ENCODE measurements around the gene ATG12. TPM values are rescaled to one million over a fixed set of nuclear protein-coding genes. Genes with fewer than 3 reads are reported as not detected.

The ATG12 gene
- total and polyA plus RNA-seq, 2 experiments from 2014 or later, result 52.6 to 109 TPM

- H3K4me3 ChIP-seq, result no peak overlapping the region
- peaks cover 20% of the 10 kb centered on the region for H3K27me3 Mint-ChIP-seq (ENCODE audit: insufficient read depth, low read depth, poor library complexity)
- peaks cover 1% of the 10 kb centered on the region; the same call in 1 of the 3 replicates for H3K9me3 Mint-ChIP-seq
- DNase-seq (ENCODE audit: low spot score) (no peak), ATAC-seq (no peak)
- no peaks in the 10 kb centered on the region for H3F3A ChIP-seq (replicated peaks; ENCODE audit: low read depth)
- no peak overlapping the region for H3K27ac ChIP-seq (ENCODE audit: low read depth)
- H3K4me1 Mint-ChIP-seq, result peaks cover 28% of the 10 kb centered on the region
- H2AFZ ChIP-seq, result peak overlapping the region; percentile 95
- peaks cover 14% of the 10 kb centered on the region for H3K4me1 ChIP-seq (ENCODE audit: insufficient read depth)
- H4K20me1 ChIP-seq (replicated peaks; ENCODE audit: insufficient read depth), result 0 out of 2 replicates have a peak, but pooled peaks cover 3% of the 10 kb centered on the region
- peaks cover 9% of the 10 kb centered on the region; the same call in 1 of the 2 replicates for H3K79me2 ChIP-seq (replicated peaks; ENCODE audit: insufficient read depth)
- H3K36me3 ChIP-seq (ENCODE audit: insufficient read depth), result no peaks in the 10 kb centered on the region
- peaks cover 24% of the 10 kb centered on the region for H3K27me3 ChIP-seq (ENCODE audit: insufficient read depth)
- H3K4me3 Mint-ChIP-seq, result no peak overlapping the region
- no peak overlapping the region for H3K4me2 ChIP-seq
- H3K9me2 ChIP-seq (ENCODE audit: insufficient read depth), result peaks cover 5% of the 10 kb centered on the region; the same call in 1 of the 2 replicates
- H3K36me3 Mint-ChIP-seq (ENCODE audit: low read depth), result no peaks in the 10 kb centered on the region; the same call in 1 of the 3 replicates
- 0 out of 2 replicates have a peak overlapping the region, but pooled peaks have one; percentile 30 for H3K27ac Mint-ChIP-seq
- TF ChIP-seq ETS1 (IDR thresholded peaks at IDR 0.05), result no peak
- TF ChIP-seq NANOG (IDR thresholded peaks at IDR 0.05; ENCODE audit: borderline replicate concordance), result no peak
- no peak for TF ChIP-seq CTCF (conservative IDR thresholded peaks at IDR 0.05; ENCODE audit: low read depth in 2 of 2)
- TF ChIP-seq EZH2phosphoT487 (IDR thresholded peaks at IDR 0.05; ENCODE audit: unreplicated experiment), result no peak
- no peak for TF ChIP-seq REST (IDR thresholded peaks at IDR 0.05; ENCODE audit: unreplicated experiment)
Observed at GRCh38 chr5:115818821-115819220, 22.5 kb downstream of the ATG12 start.

GRCh38 chr5:115817386-115817785 lies 24.0 kb downstream of the ATG12 start:
- no peak overlapping the region for H3K27ac Mint-ChIP-seq
- peak overlapping the region; percentile 88; the same call in 1 of the 2 replicates for H3K4me2 ChIP-seq
- no peaks in the 10 kb centered on the region for H3F3A ChIP-seq (replicated peaks; ENCODE audit: low read depth)
- peaks cover 26% of the 10 kb centered on the region for H3K27me3 ChIP-seq (ENCODE audit: insufficient read depth)
- H3K4me1 Mint-ChIP-seq, result peaks cover 31% of the 10 kb centered on the region
- H3K79me2 ChIP-seq (replicated peaks; ENCODE audit: insufficient read depth), result peaks cover 9% of the 10 kb centered on the region; the same call in 1 of the 2 replicates
- H3K4me3 Mint-ChIP-seq, result peak overlapping the region; percentile 43
- no peaks in the 10 kb centered on the region for H3K9me3 Mint-ChIP-seq
- no peak for DNase-seq (ENCODE audit: low spot score)
- peaks cover 20% of the 10 kb centered on the region for H3K27me3 Mint-ChIP-seq (ENCODE audit: insufficient read depth, low read depth, poor library complexity)
- H2AFZ ChIP-seq, result no peak overlapping the region
- H3K36me3 ChIP-seq (ENCODE audit: insufficient read depth), result no peaks in the 10 kb centered on the region
- no peaks in the 10 kb centered on the region for H3K9me2 ChIP-seq (ENCODE audit: insufficient read depth)
- H3K27ac ChIP-seq (ENCODE audit: low read depth), result no peak overlapping the region
- no peak for ATAC-seq
- H3K36me3 Mint-ChIP-seq (ENCODE audit: low read depth), result peaks cover 2% of the 10 kb centered on the region; the same call in 2 of the 3 replicates
- peaks cover 14% of the 10 kb centered on the region for H3K4me1 ChIP-seq (ENCODE audit: insufficient read depth)
- H4K20me1 ChIP-seq (replicated peaks; ENCODE audit: insufficient read depth), result 0 out of 2 replicates have a peak, but pooled peaks cover 3% of the 10 kb centered on the region
- no peak overlapping the region for H3K4me3 ChIP-seq
- no peak for TF ChIP-seq ZNF331 (CRISPR knock-in tag; IDR thresholded peaks at IDR 0.05; ENCODE audit: low read depth)
- TF ChIP-seq POLR2AphosphoS5 (IDR thresholded peaks at IDR 0.05; ENCODE audit: low read depth), result no peak
- no peak for TF ChIP-seq NANOG (IDR thresholded peaks at IDR 0.05; ENCODE audit: borderline replicate concordance)
- no peak for TF ChIP-seq CTCF (conservative IDR thresholded peaks at IDR 0.05; ENCODE audit: low read depth in 2 of 2)
- no peak for TF ChIP-seq REST (IDR thresholded peaks at IDR 0.05; ENCODE audit: unreplicated experiment)

Data from GM23338 (cell line).